Common myeloid progenitor, CD34-positive (primary cell): ENCODE data around the gene GPLD1.
"Not testable (repeated sequence)": the region's sequence is repeated elsewhere in the genome, so short reads cannot be mapped to it uniquely, and the experiment has no call there.

ENCODE experiments used
- CTCF ChIA-PET: fragments of 350-600 bp; sonication (Branson Sonifier 250); formaldehyde crosslinking; loops from one replicate; lab custom pipeline; 2021; ENCODE audit warnings: antibody characterized with exemption; lab: Charles Lee
- POLR2A ChIA-PET: fragments of 350-600 bp; sonication (Branson Sonifier 250); formaldehyde crosslinking; loops from one replicate; lab custom pipeline; 2021; ENCODE audit warnings: antibody characterized with exemption; lab: Charles Lee
- DNase-seq, 3 donors: peaks; one replicate each; pipeline versions ENCODE4 v3.0.0 to v3.0.0-alpha.2; 2013
- H3K27ac ChIP-seq, 2 experiments: 1 replicate in 1 of 2; 2 replicates in 1 of 2; pipeline ENCODE4 v1.7.0; 2013; ENCODE audit warnings: inconsistent platforms in 2 of 2, low read length in 2 of 2, mild to moderate bottlenecking in 2 of 2, low read depth in 1 of 2, moderate library complexity in 1 of 2; ENCODE audit not compliant: severe bottlenecking in 2 of 2, insufficient read depth in 1 of 2, poor library complexity in 1 of 2
- H3K27me3 ChIP-seq, 5 experiments: replicated peaks in 2 of 5; 1 replicate in 3 of 5; 2 replicates in 2 of 5; pipeline versions ENCODE4 v1.6.1 to v1.7.0; 2013; ENCODE audit warnings: low read length in 4 of 5, mild to moderate bottlenecking in 2 of 5, moderate library complexity in 2 of 5, inconsistent platforms in 1 of 5; ENCODE audit not compliant: insufficient read depth in 5 of 5, control insufficient read depth in 4 of 5
- H3K36me3 ChIP-seq, 4 experiments: 1 replicate in 2 of 4; 2 replicates in 2 of 4; pipeline versions ENCODE4 v1.6.1 to v1.7.0; 2013; ENCODE audit warnings: low read length in 3 of 4, control low read depth in 1 of 4, mild to moderate bottlenecking in 1 of 4; ENCODE audit not compliant: control insufficient read depth in 4 of 4, insufficient read depth in 4 of 4
- H3K4me1 ChIP-seq, 4 experiments: 1 replicate in 3 of 4; 2 replicates in 1 of 4; pipeline versions ENCODE4 v1.6.1 to v1.7.1; 2013; ENCODE audit warnings: low read length in 3 of 4, mild to moderate bottlenecking in 3 of 4, control low read depth in 1 of 4, inconsistent platforms in 1 of 4, moderate library complexity in 1 of 4; ENCODE audit not compliant: control insufficient read depth in 4 of 4, insufficient read depth in 4 of 4; ENCODE audit errors: control extremely low read depth in 1 of 4
- H3K4me3 ChIP-seq, 7 experiments: 1 replicate in 4 of 7; 2 replicates in 3 of 7; pipeline versions ENCODE4 v1.5.1 to v1.7.0; 2013; ENCODE audit warnings: mild to moderate bottlenecking in 7 of 7, low read length in 6 of 7, moderate library complexity in 6 of 7, inconsistent platforms in 2 of 7, low read depth in 2 of 7, control low read depth in 1 of 7; ENCODE audit not compliant: insufficient read depth in 4 of 7, control insufficient read depth in 1 of 7; ENCODE audit errors: extremely low read depth in 1 of 7
- H3K9me3 ChIP-seq, 5 experiments: 1 replicate in 4 of 5; 2 replicates in 1 of 5; pipeline versions ENCODE4 v1.6.1 to v1.7.1; 2013; ENCODE audit warnings: low read length in 4 of 5, mild to moderate bottlenecking in 2 of 5, inconsistent platforms in 1 of 5, low read depth in 1 of 5, moderate library complexity in 1 of 5; ENCODE audit not compliant: control insufficient read depth in 4 of 5, insufficient read depth in 2 of 5; ENCODE audit errors: control extremely low read depth in 1 of 5
- WGBS: methylation state at CpG from one replicate; pipeline ENCODE4 v1.1.5; 2013; ENCODE audit not compliant: insufficient coverage; 5-methylcytosine and 5-hydroxymethylcytosine counted together

The GPLD1 gene

DNA sequence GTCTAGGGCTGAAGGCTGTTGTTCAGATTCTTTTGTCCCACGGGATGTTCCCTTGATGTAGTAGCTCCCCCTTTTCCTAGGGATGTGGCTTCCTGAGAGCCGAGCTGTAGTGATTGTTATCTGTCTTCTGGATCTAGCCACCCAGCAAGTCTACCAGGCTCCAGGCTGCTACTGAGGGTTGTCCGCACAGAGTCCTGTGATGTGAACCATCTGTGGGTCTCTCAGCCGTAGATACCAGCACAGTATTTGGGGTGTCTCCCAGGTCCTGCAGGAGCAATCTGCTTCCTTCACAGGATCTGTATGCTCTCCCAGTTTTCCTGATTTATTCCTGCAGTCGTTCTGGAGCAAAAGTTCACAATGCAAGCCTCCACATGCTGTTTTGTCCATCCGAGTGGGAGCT is 22.6 kb upstream of the GPLD1 start:
- H3K4me3 ChIP-seq, H3K27ac ChIP-seq, H3K9me3 ChIP-seq, H3K4me1 ChIP-seq, DNase-seq, POLR2A ChIA-PET, H3K27me3 ChIP-seq: not testable (repeated sequence)
- WGBS: 93% methylated on average over 4 of the region's 6 CpGs
- peaks cover 9 to 43% (median 26%) of the 10 kb centered on the region in 4 experiments for H3K36me3 ChIP-seq
- CTCF ChIA-PET: interaction anchor here (0.8 to 1.1 kb wide), 2 partner anchors 11 to 17 kb away, joined by 3 read pairs; partner anchors contain the start of gene ALDH5A1

DNA sequence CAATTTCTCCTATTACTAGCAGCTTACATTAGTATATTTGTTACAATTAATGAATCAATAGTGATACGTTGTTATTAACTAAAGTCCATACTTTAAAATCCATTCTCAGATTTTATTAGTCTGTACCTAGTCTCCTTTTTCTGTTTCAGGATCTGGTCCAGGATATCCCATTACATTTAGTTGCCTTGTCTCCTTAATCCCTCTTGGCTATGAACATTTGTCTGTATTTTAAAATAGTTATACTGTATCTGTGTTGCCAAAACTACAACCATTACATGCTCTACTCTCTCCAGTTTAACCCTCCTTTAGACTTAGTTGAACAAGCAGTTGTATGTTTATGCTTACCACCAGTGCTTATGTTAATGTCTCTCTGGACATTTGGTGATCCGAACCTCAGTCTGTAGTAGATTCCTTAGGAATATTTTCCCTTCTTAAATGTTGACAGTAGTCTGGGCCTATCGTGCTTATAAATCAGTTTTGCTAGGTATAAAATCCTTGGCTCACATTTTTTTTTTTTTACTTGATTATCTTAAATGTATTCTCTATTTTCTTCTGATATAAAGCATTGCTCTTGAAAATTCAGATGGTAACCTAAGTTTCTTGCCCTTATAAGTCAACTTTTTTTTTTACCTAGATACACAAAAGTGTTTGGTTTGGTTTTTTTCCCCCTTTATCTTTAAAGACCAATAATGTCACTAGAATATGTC is 17.6 kb upstream of the GPLD1 start:
- Histone ChIP-seq H3K27ac (no peak overlapping the region), H3K9me3 (peaks cover 0 to 9% (median 0%) of the 10 kb centered on the region in 5 experiments), H3K27me3 (no peaks in the 10 kb centered on the region), H3K4me3 (no peak overlapping the region), H3K36me3 (peaks cover 8 to 53% (median 21%) of the 10 kb centered on the region in 4 experiments), H3K4me1 (no peaks in the 10 kb centered on the region)
- ChIA-PET POLR2A (no interaction called here), CTCF (interaction anchor here (1.4 kb wide), 1 partner anchor 10 kb away, joined by 3 read pairs; no protein-coding TSS in a partner anchor)
- no CpG with 5 or more reads among the region's 3 CpGs for WGBS
- DNase-seq: no peak

DNA sequence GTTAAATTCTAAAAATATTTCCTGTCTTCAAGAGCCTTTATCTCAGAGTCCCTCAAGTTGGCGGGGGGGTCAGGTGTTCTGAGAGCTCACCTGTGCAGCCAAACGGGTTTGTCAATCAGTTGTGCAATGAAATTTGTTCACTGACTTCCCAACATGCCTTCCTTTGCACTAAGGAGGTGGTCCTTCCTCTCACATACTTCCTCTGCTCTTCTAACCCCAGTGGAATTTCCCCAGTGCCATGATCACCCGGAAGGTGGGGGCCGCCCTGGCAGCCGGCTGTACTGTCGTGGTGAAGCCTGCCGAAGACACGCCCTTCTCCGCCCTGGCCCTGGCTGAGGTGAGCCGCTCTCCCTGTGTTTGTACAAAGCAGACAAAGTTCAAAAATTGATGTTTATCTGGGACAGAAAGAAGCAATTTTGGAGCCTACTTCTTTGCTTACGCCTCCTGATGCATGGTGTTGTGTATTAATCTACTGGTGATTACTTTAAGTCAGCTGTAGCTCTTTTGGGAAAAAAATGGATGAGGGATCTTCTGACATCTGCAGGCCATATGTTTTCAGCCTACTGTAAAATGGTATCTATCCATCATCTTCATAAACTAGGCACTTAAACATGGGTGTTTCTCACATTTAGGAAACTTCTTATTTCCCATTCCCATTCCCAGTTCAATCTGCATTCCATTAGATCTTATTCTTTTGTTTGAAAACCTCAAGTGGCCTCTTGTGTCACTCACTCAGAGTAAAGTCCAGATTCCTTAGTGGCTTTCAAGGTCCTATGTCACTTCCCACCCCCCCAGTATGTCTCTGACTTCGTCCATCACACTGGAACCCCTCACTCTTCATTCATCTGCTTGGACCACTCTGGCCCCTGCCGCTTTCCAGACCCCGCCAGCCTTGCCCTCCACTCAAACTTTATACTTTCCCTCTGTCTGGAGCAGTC is 15.5 kb upstream of the GPLD1 start:
- POLR2A ChIA-PET: no interaction called here
- Histone ChIP-seq H3K4me1 (no peaks in the 10 kb centered on the region), H3K9me3 (peaks cover 0 to 9% (median 0%) of the 10 kb centered on the region in 5 experiments), H3K27me3 (no peaks in the 10 kb centered on the region), H3K27ac (no peak overlapping the region), H3K36me3 (peaks cover 9 to 50% (median 21%) of the 10 kb centered on the region in 4 experiments), H3K4me3 (no peak overlapping the region)
- no peak for DNase-seq
- CTCF ChIA-PET: no interaction called here
- WGBS: 94% methylated on average over 12 of the region's 14 CpGs

DNA sequence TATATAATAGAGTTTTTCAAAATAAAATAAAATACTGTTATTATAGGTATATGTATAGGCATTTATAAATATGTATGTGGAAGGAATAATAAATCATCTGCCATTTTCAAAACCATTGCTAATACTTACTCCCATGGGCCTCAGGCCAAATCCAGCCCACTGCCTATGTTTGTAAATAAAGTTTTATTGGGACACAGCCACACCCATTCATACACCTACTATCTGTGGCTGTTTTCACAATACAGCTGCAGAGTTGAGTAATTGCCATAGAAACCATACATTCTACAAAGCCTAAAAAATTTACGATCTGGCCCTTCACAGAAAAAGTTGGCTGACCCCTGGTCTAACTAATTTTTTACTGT is 14.9 kb upstream of the GPLD1 start:
- no peak overlapping the region for H3K27ac ChIP-seq
- WGBS: no CpG with 5 or more reads among the region's 1 CpG
- no peak overlapping the region for H3K4me3 ChIP-seq
- peaks cover 0 to 9% (median 0%) of the 10 kb centered on the region in 5 experiments for H3K9me3 ChIP-seq
- H3K4me1 ChIP-seq: no peaks in the 10 kb centered on the region
- H3K27me3 ChIP-seq: no peaks in the 10 kb centered on the region
- ChIA-PET CTCF (no interaction called here), POLR2A (no interaction called here)
- no peak for DNase-seq
- peaks cover 9 to 50% (median 21%) of the 10 kb centered on the region in 4 experiments for H3K36me3 ChIP-seq

DNA sequence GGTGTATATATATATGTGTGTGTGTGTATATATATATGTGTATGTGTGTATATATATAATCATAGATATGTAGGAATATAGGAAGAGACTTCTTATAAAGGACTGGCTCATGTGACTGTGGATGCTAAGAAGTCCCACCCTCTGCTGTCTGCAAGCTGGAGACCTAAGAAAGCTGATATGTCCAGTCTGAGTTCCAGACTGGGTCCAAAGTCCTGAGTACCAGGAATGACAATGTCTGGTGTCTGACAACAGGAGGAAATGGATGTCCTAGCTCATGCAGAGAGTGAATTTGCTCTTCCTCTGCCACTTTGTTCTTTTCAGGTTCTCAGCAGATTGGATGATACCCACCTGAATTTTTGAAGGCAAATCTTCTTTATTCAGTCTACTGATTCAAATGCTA is 12.5 kb upstream of the GPLD1 start:
- POLR2A ChIA-PET: no interaction called here
- no peak for DNase-seq
- Histone ChIP-seq H3K9me3 (peaks cover 0 to 3% (median 0%) of the 10 kb centered on the region in 5 experiments), H3K4me1 (no peaks in the 10 kb centered on the region), H3K27ac (no peak overlapping the region), H3K4me3 (no peak overlapping the region), H3K36me3 (peaks cover 8 to 48% (median 17%) of the 10 kb centered on the region in 4 experiments), H3K27me3 (no peaks in the 10 kb centered on the region)
- CTCF ChIA-PET: interaction anchor here (1.4 kb wide), 1 partner anchor 40 kb away, joined by 3 read pairs; no protein-coding TSS in a partner anchor

DNA sequence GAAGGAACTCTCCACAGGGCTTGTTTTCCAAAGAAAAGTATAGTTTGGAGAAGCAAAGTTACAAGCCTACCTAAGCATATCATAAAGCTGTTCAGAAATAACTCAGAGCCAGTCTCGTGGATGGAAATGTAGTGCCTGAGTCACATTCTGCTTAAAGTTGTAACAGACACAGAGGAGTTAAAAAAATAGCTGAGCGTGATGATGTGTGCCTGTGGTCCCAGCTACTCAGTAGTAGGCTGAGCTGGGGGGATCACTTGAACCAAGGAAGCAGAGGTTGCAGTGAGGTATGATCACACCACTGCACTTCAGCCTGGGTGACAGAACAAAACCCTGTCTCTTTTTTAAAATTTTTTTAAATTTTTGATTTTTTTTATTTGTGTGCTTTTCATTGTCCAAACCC is 12.0 kb upstream of the GPLD1 start:
- 83% methylated on average over 2 of the region's 2 CpGs for WGBS
- CTCF ChIA-PET: interaction anchor here (1.4 kb wide), 1 partner anchor 40 kb away, joined by 3 read pairs; no protein-coding TSS in a partner anchor

More for the DNA sequence above, 12.0 kb upstream of the GPLD1 start:
- Histone ChIP-seq H3K9me3 (no peaks in the 10 kb centered on the region), H3K4me1 (peaks cover 0 to under 1% (median under 1%) of the 10 kb centered on the region in 4 experiments), H3K4me3 (no peak overlapping the region), H3K27ac (no peak overlapping the region), H3K27me3 (no peaks in the 10 kb centered on the region), H3K36me3 (peaks cover 7 to 45% (median 16%) of the 10 kb centered on the region in 4 experiments)
- no peak for DNase-seq
- POLR2A ChIA-PET: no interaction called here
